ENCODE data around the gene CDCA7.
"Not testable (repeated sequence)": the region's sequence is repeated elsewhere in the genome, so short reads cannot be mapped to it uniquely, and the experiment has no call there.

The CDCA7 gene

DNA sequence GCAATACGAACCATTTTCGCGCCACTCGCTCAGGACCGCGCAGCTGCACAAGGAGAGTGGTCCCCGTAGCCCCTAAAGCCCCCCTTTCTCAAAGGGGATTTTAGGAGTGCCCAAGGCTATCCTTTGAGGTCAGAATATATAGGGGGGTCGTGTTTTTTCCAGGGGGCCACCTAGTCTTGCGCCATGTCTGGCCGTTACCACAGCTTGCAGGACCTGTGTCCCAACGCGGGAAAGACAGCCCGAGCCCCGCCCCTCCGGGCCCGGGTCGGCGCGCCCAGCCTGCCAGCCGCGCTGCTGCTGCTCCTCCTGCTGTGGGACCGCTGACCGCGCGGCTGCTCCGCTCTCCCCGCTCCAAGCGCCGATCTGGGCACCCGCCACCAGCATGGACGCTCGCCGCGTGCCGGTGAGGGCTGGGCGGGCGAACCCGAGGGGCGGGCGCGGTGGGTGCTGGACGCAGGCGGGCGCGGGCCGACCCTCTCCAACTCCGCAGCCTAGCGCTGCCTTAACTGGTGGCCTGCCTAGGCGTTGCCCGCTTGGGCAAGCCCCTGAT lies at the start of gene CDCA7:
Gene CDCA7 (plus strand): TSS at position 291 of the 550 bp plus-strand sequence. CDS start 92 bp downstream, at position 383.
- TF ChIP-seq, protein P1, sequence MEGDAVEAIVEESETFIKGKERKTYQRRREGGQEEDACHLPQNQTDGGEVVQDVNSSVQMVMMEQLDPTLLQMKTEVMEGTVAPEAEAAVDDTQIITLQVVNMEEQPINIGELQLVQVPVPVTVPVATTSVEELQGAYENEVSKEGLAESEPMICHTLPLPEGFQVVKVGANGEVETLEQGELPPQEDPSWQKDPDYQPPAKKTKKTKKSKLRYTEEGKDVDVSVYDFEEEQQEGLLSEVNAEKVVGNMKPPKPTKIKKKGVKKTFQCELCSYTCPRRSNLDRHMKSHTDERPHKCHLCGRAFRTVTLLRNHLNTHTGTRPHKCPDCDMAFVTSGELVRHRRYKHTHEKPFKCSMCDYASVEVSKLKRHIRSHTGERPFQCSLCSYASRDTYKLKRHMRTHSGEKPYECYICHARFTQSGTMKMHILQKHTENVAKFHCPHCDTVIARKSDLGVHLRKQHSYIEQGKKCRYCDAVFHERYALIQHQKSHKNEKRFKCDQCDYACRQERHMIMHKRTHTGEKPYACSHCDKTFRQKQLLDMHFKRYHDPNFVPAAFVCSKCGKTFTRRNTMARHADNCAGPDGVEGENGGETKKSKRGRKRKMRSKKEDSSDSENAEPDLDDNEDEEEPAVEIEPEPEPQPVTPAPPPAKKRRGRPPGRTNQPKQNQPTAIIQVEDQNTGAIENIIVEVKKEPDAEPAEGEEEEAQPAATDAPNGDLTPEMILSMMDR (IDR thresholded peaks at IDR 0.05; ENCODE audit: low read depth, low read length), result no peak
- DNase-seq (ENCODE audit: extremely low read depth, low read depth), result no peak

DNA sequence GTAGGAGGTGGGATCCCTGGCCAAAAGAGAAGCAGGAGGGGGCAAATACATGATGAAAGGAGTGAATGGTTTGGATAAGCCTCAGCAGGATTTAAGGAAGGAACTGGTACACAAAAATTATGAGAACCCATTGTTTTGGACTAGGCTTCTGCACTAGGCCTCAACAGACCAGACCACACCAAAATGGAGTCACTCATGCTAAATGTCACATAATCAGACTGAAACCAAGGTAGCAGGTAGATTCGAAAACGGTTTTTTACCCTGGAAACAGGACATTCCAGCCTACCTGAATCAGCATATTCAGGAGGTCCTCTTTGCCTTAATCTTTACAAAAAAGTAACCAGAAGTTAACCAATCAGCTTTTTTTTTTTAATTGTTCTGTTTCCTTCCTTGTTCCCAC lies 49.4 kb upstream of the CDCA7 start:
- TF ChIP-seq, protein P1 (IDR thresholded peaks at IDR 0.05; ENCODE audit: low read depth, low read length), result no peak
- DNase-seq (ENCODE audit: extremely low read depth, low read depth), result no peak

DNA sequence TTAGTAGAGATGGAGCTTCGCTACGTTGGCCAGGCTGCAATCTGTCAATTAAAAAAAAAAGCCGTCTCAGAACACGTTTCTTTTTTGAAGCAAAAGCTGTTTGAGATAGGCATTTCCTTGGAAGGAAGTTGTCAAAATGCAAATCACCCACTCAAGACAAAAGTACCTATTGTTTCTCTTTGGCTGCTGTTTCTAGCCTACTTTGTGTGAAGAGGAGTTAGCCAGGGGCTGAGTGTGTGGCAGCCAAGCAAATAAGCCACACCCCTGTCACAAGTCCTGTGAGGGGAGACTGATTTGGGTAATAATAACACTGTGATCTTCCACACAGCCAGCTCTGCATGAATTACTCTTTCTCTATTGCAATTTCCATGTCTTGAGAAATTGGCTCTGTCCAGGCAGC lies 47.4 kb upstream of the CDCA7 start:
- TF ChIP-seq, protein P1 (IDR thresholded peaks at IDR 0.05; ENCODE audit: low read depth, low read length), result no peak
- no peak for DNase-seq (ENCODE audit: extremely low read depth, low read depth)

DNA sequence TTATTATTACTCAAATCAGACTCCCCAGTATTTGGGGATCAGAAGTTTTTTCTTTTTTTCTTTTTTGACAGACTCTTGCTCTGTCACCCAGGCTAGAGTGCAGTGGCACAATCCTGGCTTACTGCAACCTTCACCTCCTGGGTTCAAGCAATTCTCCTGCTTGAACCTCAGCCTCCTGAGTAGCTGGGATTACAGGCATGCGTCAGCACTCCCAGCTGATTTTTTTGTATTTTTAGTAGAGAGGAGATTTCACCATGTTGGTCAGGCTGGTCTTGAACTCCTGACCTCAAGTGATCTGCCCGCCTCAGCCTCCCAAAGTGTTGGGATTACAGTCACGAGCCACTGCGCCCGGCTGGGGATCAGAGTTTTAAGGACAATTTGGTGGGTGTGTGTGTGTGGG lies 45.3 kb upstream of the CDCA7 start:
- not testable (repeated sequence) for DNase-seq (ENCODE audit: extremely low read depth, low read depth)

DNA sequence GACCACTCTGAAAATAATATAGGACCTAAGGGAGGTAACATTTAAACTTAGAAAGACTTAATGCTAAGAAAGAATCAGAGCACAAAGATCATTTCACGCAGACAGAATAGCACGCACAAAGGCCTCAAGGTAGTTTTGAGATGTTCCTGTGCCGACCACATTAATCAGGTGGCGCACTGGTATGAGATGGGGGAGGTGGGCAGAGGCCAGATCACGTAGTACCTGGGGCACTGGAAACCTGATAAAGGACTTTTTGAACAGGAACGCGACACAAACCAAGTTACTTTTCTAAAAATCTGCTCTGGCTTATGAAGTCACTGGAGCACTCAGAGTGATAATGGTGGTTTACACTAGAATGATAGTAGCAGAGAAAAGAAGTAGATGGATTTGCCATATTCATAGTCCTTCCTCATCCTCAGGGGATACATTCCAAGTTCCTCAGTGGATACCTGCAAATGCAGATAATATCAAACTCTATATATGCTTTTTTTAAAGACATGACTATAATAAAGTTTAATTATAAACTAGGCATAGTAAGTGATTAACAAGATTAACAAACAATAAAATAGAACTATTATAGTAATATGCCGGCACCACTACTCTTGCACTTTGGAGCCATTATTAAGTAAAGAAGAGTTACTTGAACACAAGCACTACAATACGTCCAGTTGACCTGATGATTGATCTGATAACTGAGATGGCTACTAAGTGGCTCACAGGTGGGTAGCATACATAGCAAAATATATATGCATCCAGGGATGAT lies 42.6 kb upstream of the CDCA7 start:
- TF ChIP-seq, protein P1 (IDR thresholded peaks at IDR 0.05; ENCODE audit: low read depth, low read length), result no peak
- no peak for DNase-seq (ENCODE audit: extremely low read depth, low read depth)

DNA sequence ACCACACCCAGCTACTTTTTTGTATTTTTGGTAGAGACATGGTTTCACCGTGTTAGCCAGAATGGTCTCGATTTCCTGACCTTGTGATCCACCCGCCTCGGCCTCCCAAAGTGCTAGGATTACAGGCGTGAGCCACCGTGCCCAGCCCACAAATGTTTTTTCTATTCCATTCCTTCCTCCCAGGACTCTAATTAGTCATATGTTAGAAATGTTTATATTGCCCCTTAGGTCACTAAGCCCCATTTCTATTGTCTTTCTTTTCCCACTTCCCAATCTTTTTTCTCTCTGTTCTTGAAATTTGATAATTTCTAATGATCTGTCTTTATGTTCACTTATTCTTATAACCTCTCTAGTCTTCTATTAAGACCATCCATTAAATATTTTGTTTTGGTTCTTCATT lies 31.3 kb upstream of the CDCA7 start:
- TF ChIP-seq, protein P1 (IDR thresholded peaks at IDR 0.05; ENCODE audit: low read depth, low read length), result no peak
- DNase-seq (ENCODE audit: extremely low read depth, low read depth), result no peak

DNA sequence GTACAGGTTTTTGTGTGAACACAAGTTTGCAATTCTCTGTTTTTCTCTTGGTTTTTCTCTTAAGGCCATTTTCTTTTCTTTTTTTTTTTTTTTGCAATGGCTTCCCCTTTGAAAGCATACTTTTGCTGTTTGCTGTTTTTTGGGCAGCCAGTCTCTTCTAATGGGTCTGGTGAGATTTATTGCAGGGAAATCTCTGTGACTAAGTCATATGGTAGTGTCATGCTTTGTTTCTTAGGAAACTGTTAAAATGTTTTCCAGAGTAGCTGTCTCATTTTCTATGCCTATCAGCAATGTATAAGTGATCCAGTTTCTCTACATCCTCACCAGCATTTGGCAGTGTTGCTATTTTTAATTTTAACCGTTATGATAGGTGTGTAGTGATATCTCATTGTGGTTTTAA lies 27.9 kb upstream of the CDCA7 start:
- TF ChIP-seq, protein P1 (IDR thresholded peaks at IDR 0.05; ENCODE audit: low read depth, low read length), result no peak
- no peak for DNase-seq (ENCODE audit: extremely low read depth, low read depth)

DNA sequence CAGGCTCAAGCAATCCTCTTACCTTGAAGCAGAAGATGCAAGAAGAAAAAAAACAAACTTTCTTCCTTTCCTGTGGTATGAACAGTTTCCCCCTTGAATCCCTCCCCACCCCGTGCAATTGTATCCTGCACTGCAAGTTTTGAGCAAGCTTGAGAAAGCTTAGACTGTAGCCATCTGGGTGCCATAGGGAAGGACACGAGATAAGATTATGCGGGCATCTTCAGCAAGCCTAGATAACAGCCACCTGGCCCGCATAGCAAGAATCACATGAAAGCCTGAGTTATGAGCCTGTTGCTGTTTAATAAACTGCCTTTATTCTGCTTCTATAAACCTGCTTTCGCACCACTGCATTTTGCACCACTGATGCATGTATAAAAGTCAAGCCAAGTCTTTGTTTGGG lies 27.3 kb upstream of the CDCA7 start:
- no peak for DNase-seq (ENCODE audit: extremely low read depth, low read depth)
- TF ChIP-seq, protein P1 (IDR thresholded peaks at IDR 0.05; ENCODE audit: low read depth, low read length), result no peak

DNA sequence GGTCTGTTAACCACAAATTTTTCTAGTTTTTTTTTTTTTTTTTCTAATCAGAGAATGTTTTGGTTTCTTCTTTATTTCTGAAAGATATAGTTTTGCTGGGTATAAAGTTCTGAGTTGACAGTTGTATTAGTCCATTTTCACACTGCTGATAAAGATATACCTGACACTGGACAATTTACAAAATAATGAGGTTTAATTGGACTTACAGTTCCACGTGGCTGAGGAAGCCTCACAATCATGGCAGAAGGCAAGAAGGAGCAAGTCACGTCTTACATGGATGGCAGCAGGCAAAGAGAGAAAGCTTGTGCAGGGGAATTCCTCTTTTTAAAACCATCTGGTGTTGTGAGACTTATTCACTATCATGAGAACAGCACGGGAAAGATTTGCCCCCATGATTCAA lies 21.7 kb upstream of the CDCA7 start:
- not testable (repeated sequence) for DNase-seq (ENCODE audit: extremely low read depth, low read depth)

All from AG09319 (cell line).